Peyer's patch (tissue), 4 donors: Measurements from ENCODE around the gene CEMIP.

ENCODE experiments used
- POLR2A ChIP-seq, 2 donors: fragments of 450-650 bp; IDR thresholded peaks; one replicate each; pipeline ENCODE4 v1.5.1; 2017; ENCODE audit warnings: antibody characterized with exemption in 2 of 2, mild to moderate bottlenecking in 2 of 2, moderate library complexity in 2 of 2
- TF ChIP-seq, protein P1 (sequence below), 6 experiments: fragments of 450-650 bp in 4 of 6; fragments of 200-600 bp in 2 of 6; sonication (generic) in 1 of 6; IDR thresholded peaks; one replicate each; pipeline ENCODE4 v1.5.1; 2017 to 2019; ENCODE audit warnings: antibody characterized with exemption in 6 of 6, mild to moderate bottlenecking in 3 of 6, moderate library complexity in 1 of 6

GRCh38 chr15:80790236-80790635 is 11.1 kb downstream of the CEMIP start:
- TF ChIP-seq, protein P1, sequence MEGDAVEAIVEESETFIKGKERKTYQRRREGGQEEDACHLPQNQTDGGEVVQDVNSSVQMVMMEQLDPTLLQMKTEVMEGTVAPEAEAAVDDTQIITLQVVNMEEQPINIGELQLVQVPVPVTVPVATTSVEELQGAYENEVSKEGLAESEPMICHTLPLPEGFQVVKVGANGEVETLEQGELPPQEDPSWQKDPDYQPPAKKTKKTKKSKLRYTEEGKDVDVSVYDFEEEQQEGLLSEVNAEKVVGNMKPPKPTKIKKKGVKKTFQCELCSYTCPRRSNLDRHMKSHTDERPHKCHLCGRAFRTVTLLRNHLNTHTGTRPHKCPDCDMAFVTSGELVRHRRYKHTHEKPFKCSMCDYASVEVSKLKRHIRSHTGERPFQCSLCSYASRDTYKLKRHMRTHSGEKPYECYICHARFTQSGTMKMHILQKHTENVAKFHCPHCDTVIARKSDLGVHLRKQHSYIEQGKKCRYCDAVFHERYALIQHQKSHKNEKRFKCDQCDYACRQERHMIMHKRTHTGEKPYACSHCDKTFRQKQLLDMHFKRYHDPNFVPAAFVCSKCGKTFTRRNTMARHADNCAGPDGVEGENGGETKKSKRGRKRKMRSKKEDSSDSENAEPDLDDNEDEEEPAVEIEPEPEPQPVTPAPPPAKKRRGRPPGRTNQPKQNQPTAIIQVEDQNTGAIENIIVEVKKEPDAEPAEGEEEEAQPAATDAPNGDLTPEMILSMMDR (IDR thresholded peaks at IDR 0.05): no peak
- TF ChIP-seq POLR2A (IDR thresholded peaks at IDR 0.05): no peak
